Loucy (cell line): ENCODE measurements around the gene INO80C.

Experiments
- CTCF ChIP-seq: fragments of 200-600 bp; sonication (generic); conservative IDR thresholded peaks from 2 replicates; pipeline ENCODE4 v1.5.1; 2014; ENCODE audit warnings: mild to moderate bottlenecking, antibody characterized with exemption, low read length
- EZH2phosphoT487 ChIP-seq: fragments of 200-600 bp; IDR thresholded peaks from 2 replicates; pipeline ENCODE4 v1.6.1; 2018; ENCODE audit warnings: antibody characterized with exemption, mild to moderate bottlenecking, moderate library complexity, borderline replicate concordance

GRCh38 chr18:35469725-35470124 lies 28.0 kb downstream of the INO80C start:
- no peak for TF ChIP-seq CTCF
- TF ChIP-seq EZH2phosphoT487: no peak
